GM12801 (cell line): ENCODE measurements around the gene ITPK1.

Source experiments
- CTCF ChIP-seq: IDR thresholded peaks from one replicate; pipeline ENCODE4 v1.5.1; 2011; ENCODE audit warnings: control low read depth; ENCODE audit not compliant: insufficient read length; ENCODE audit errors: extremely low read depth

The ITPK1 gene

GRCh38 chr14:92993302-92993701 is 122.4 kb downstream of the ITPK1 start:
- TF ChIP-seq CTCF: no peak

GRCh38 chr14:92991536-92991935 is 124.2 kb downstream of the ITPK1 start:
- TF ChIP-seq CTCF: no peak

GRCh38 chr14:92990456-92991430 is 125.0 kb downstream of the ITPK1 start:
- TF ChIP-seq CTCF: no peak

- no peak for TF ChIP-seq CTCF
Observed at GRCh38 chr14:92988786-92989755, 126.7 kb downstream of the ITPK1 start.

- no peak for TF ChIP-seq CTCF
Observed at GRCh38 chr14:92987713-92988510, 127.8 kb downstream of the ITPK1 start.

GRCh38 chr14:92987148-92987570 is 128.6 kb downstream of the ITPK1 start:
- TF ChIP-seq CTCF: no peak
